Right lobe of liver (tissue), 4 donors: ENCODE data around the gene NAT14.

Experiments used
- CTCF ChIP-seq, 4 donors: fragments of 200-600 bp in 3 of 4; fragments of 450-650 bp in 1 of 4; IDR thresholded peaks; one replicate each; pipeline versions ENCODE4 v1.5.1 to v1.8.0; 2016 to 2022; ENCODE audit warnings: antibody characterized with exemption in 4 of 4, mild to moderate bottlenecking in 2 of 4
- POLR2A ChIP-seq: fragments of 450-650 bp; IDR thresholded peaks from one replicate; pipeline ENCODE4 v1.6.1; 2017; ENCODE audit warnings: antibody characterized with exemption, mild to moderate bottlenecking
- donor health status: DM: no; HTN: no; CAD: no.
- donor health status: DM: no; HTN: no; CAD: no.
- donor health status: DM: no; HTN: yes; CAD: no.

DNA sequence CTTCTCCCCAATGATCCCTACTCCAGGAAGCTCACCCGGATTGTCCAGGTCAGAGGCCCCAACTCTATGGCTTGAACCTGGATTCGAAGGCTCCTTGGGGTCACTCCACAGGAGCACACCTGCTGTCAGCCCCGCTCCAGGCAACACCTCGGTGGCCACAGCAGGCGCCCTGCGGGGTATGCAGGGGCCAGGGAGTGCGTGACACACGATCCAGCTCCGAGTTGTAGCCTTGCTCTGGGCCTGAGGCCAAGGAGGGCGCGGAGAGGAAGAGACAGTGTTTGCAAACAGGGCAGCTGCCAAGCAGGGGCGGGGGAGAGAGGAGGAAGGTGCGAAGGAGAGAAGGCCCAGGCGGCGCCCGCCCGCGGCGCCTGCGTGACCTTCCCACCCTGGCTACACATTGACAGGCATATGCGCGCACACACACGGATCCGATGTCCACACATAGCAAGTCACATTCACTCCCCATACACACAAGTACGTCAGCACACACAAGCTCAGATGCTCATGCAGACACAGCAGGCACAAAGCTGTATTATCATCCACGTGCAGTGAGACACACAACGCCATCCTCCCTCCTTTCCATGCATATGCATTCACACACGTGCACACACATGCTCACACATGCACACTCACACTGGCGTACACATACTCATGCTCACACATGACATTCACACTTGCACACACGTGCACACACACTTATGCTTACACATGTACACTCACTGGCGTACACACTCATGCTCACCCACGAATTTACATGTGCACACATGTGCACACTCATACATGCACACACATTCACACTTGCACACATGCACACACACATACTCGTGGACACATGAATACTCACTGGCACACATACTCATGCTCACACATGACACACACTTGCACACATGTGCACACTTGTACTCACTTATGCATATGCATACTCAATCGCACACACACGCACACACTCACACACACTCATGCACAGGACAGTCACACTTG lies 41.5 kb downstream of the NAT14 start:
- no peak for TF ChIP-seq CTCF (IDR thresholded peaks at IDR 0.05)
- no peak for TF ChIP-seq POLR2A
